WTC11 (cell line): ENCODE measurements around the gene IFI6. TPM values are rescaled to one million over a fixed set of nuclear protein-coding genes. Genes with fewer than 3 reads are reported as not detected.
A peak's percentile ranks its signal among the peaks of the same experiment; 100 is the strongest.

Source experiments
- ATAC-seq: fragments of 200-7000 bp; cut with Tn5 transposase; 2 replicates; pipeline ENCODE4 v1.10.0; 2021; ENCODE audit warnings: mild to moderate bottlenecking, moderate library complexity
- CTCF ChIA-PET: fragments of 300-600 bp; sonication (Branson Sonifier 250); formaldehyde crosslinking; loops from one replicate; lab custom pipeline; 2021; ENCODE audit warnings: antibody characterized with exemption; lab: Charles Lee
- POLR2A ChIA-PET: fragments of 350-600 bp; sonication (Branson Sonifier 250); formaldehyde crosslinking; loops from one replicate; lab custom pipeline; 2021; ENCODE audit warnings: antibody characterized with exemption; lab: Charles Lee
- DNase-seq: peaks from one replicate; pipeline ENCODE4 v3.0.0; 2021; ENCODE audit warnings: low spot score
- H3K27ac Mint-ChIP-seq: 2 replicates; pipeline ENCODE4 v1.8.0; 2021; ENCODE audit warnings: mixed read lengths
- H3K27me3 Mint-ChIP-seq: 2 replicates; pipeline ENCODE4 v1.8.0; 2021; ENCODE audit warnings: low read depth, mild to moderate bottlenecking, moderate library complexity, mixed read lengths
- H3K36me3 Mint-ChIP-seq: 2 replicates; pipeline ENCODE4 v1.8.0; 2021; ENCODE audit warnings: mixed read lengths
- H3K4me1 Mint-ChIP-seq: 2 replicates; pipeline ENCODE4 v1.8.0; 2022; ENCODE audit warnings: mixed read lengths
- H3K4me3 Mint-ChIP-seq: 2 replicates; pipeline ENCODE4 v1.8.0; 2021; ENCODE audit warnings: mild to moderate bottlenecking, moderate library complexity, mixed read lengths
- H3K9me3 Mint-ChIP-seq: 2 replicates; pipeline ENCODE4 v1.8.0; 2021; ENCODE audit warnings: mixed read lengths
- HMGA2 ChIP-seq: fragments of 250-450 bp; sonication (Bioruptor Pico); IDR thresholded peaks from 2 replicates; pipeline ENCODE4 v1.4.0; 2021; ENCODE audit warnings: mild to moderate bottlenecking, moderate library complexity
- IRF1 ChIP-seq: sonication (generic); formaldehyde crosslinking; IDR thresholded peaks from 2 replicates; pipeline ENCODE4 v1.8.0; 2023; ENCODE audit warnings: missing genetic modification reagents
- PREB ChIP-seq: sonication (generic); formaldehyde crosslinking; IDR thresholded peaks from 2 replicates; pipeline ENCODE4 v1.8.1; 2022; ENCODE audit warnings: mild to moderate bottlenecking, missing genetic modification reagents, moderate library complexity, borderline replicate concordance
- ZNF121 ChIP-seq: sonication (generic); formaldehyde crosslinking; IDR thresholded peaks from 2 replicates; pipeline ENCODE4 v1.8.0; 2023; ENCODE audit warnings: missing genetic modification reagents
- ZNF416 ChIP-seq: fragments of 250-450 bp; sonication (Bioruptor Pico); IDR thresholded peaks from 2 replicates; pipeline ENCODE4 v1.9.0; 2021; ENCODE audit warnings: mild to moderate bottlenecking, inconsistent platforms
- ZNF512 ChIP-seq: sonication (generic); formaldehyde crosslinking; IDR thresholded peaks from 2 replicates; pipeline ENCODE4 v1.8.1; 2022; ENCODE audit warnings: missing genetic modification reagents, borderline replicate concordance
- total RNA-seq: library from RNA; stranded (reverse); gene quantifications from 3 replicates; pipeline ENCODE4 v1.2.3, GENCODE V29; 2021
- TF ChIP-seq, protein P1 (sequence below): sonication (generic); formaldehyde crosslinking; conservative IDR thresholded peaks from 2 replicates; pipeline ENCODE4 v1.8.1; 2023; ENCODE audit warnings: mild to moderate bottlenecking, low read depth, missing genetic modification reagents, moderate library complexity
- TF ChIP-seq, protein P2 (sequence below): sonication (generic); formaldehyde crosslinking; IDR thresholded peaks from 2 replicates; pipeline ENCODE4 v1.8.0; 2022; ENCODE audit warnings: mild to moderate bottlenecking, missing genetic modification reagents

The IFI6 gene
- total RNA-seq, 1 experiment from 2014 or later, result 4.5 TPM

- ATAC-seq (peak; percentile 6; the same call in 1 of the 2 replicates), DNase-seq (no peak)
- Mint-ChIP-seq H3K27me3 (peaks cover 15% of the 10 kb centered on the region), H3K9me3 (no peaks in the 10 kb centered on the region), H3K4me3 (peak overlapping the region; percentile 48), H3K4me1 (peaks cover 15% of the 10 kb centered on the region), H3K27ac (no peak overlapping the region), H3K36me3 (no peaks in the 10 kb centered on the region)
- TF ChIP-seq, protein P1, sequence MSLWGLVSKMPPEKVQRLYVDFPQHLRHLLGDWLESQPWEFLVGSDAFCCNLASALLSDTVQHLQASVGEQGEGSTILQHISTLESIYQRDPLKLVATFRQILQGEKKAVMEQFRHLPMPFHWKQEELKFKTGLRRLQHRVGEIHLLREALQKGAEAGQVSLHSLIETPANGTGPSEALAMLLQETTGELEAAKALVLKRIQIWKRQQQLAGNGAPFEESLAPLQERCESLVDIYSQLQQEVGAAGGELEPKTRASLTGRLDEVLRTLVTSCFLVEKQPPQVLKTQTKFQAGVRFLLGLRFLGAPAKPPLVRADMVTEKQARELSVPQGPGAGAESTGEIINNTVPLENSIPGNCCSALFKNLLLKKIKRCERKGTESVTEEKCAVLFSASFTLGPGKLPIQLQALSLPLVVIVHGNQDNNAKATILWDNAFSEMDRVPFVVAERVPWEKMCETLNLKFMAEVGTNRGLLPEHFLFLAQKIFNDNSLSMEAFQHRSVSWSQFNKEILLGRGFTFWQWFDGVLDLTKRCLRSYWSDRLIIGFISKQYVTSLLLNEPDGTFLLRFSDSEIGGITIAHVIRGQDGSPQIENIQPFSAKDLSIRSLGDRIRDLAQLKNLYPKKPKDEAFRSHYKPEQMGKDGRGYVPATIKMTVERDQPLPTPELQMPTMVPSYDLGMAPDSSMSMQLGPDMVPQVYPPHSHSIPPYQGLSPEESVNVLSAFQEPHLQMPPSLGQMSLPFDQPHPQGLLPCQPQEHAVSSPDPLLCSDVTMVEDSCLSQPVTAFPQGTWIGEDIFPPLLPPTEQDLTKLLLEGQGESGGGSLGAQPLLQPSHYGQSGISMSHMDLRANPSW (CRISPR knock-in tag), result no peak
- TF ChIP-seq ZNF512 (CRISPR knock-in tag), result no peak
- no peak for TF ChIP-seq HMGA2 (CRISPR knock-in tag)
- no peak for TF ChIP-seq PREB (CRISPR knock-in tag)
- TF ChIP-seq, protein P2, sequence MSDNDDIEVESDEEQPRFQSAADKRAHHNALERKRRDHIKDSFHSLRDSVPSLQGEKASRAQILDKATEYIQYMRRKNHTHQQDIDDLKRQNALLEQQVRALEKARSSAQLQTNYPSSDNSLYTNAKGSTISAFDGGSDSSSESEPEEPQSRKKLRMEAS (CRISPR knock-in tag), result no peak
- TF ChIP-seq ZNF416 (CRISPR knock-in tag), result no peak
- no peak for TF ChIP-seq ZNF121
- TF ChIP-seq IRF1 (CRISPR knock-in tag), result no peak
- POLR2A ChIA-PET, result interaction anchor here (1.2 to 1.4 kb wide), 2 partner anchors 9 kb away, joined by 3 to 4 read pairs; no protein-coding TSS in a partner anchor
- CTCF ChIA-PET, result interaction anchor here (0.6 to 16.7 kb wide), 27 partner anchors 9 to 259 kb away, joined by 3 to 367 read pairs (median 4); partner anchors contain the start of genes CD164L2, FAM76A, IFI6 and MAP3K6
These were observed 55.6 kb downstream of the IFI6 start for GRCh38 chr1:27616441-27616840.

Other genes starting within 250 kb of the IFI6 start
- 90.1 to 104 TPM (median 92.8 TPM) in 3 replicates for gene WASF2, start 182.0 kb downstream of the IFI6 start, total RNA-seq
- 31.6 to 49.0 TPM (median 32.6 TPM) in 3 replicates for gene AHDC1, start 68.0 kb downstream of the IFI6 start, total RNA-seq
- 0.30 to 0.77 TPM (median 0.46 TPM) in 3 replicates for gene FGR, start 37.0 kb downstream of the IFI6 start, total RNA-seq
- 12.5 to 14.5 TPM (median 12.8 TPM) in 3 replicates for gene FAM76A, start 53.8 kb upstream of the IFI6 start, total RNA-seq
- 10.1 to 10.8 TPM (median 10.3 TPM) in 3 replicates for gene STX12, start 101.0 kb upstream of the IFI6 start, total RNA-seq
- 39.5 to 43.0 TPM (median 41.9 TPM) in 3 replicates for gene PPP1R8, start 158.6 kb upstream of the IFI6 start, total RNA-seq
- 12.7 to 13.0 TPM (median 12.9 TPM) in 3 replicates for gene THEMIS2, start 200.4 kb upstream of the IFI6 start, total RNA-seq
- gene RPA2, start 242.4 kb upstream of the IFI6 start, total RNA-seq, result 40.9 to 53.4 TPM (median 48.8 TPM) in 3 replicates